GM12873 (cell line): ENCODE data around the gene MTFP1.

Source experiments
- CTCF ChIP-seq: IDR thresholded peaks from 2 replicates; pipeline ENCODE4 v1.5.1; 2012; ENCODE audit warnings: low read depth, mild to moderate bottlenecking, moderate library complexity, low read length, control low read depth; ENCODE audit not compliant: insufficient read depth; ENCODE audit errors: missing control alignments

MTFP1 gene, protein sequence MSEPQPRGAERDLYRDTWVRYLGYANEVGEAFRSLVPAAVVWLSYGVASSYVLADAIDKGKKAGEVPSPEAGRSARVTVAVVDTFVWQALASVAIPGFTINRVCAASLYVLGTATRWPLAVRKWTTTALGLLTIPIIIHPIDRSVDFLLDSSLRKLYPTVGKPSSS

DNA sequence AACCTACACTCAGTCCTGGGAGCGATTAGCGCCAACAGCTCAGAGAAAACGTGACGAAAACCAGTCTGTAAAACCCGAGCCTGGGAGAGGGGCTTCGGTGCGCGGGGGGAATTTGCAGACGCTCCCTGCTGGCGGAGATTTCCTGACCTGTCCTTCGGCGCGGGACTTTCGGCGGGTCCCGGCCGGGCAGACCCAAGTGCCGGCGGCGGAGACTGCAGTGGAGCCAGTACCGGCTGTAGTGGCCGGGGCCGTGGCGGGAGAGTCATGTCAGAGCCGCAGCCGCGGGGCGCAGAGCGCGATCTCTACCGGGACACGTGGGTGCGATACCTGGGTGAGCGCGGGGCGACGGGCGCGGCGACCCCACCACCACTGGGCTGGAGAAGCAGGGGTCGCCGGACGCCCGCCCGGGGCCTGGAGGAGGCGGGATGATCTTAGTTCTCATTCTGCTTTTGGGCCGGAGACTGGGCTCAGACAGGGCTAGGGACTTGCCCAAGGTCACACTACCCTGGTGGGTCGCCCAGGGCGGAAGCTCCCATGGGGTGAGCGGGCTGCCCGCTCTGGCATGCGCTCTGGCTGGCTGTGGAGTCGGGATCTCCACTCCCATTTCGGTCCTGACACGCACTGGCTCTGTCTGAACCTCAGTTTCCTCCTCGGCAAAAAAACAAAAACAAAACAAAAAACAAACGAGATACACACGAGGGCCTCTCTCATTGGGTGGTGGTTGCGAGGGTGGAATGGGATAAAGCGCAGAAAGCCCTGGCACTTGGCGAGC, at the start of gene MTFP1:
TSS of gene MTFP1 (plus strand) at position 153 of the 772 bp plus-strand sequence. CDS start at position 265, 112 bp downstream.
- no peak for TF ChIP-seq CTCF

GRCh38 chr22:30380011-30380410, 45.6 kb upstream of the MTFP1 start:
- no peak for TF ChIP-seq CTCF

GRCh38 chr22:30381264-30381663, 44.3 kb upstream of the MTFP1 start:
- no peak for TF ChIP-seq CTCF

DNA sequence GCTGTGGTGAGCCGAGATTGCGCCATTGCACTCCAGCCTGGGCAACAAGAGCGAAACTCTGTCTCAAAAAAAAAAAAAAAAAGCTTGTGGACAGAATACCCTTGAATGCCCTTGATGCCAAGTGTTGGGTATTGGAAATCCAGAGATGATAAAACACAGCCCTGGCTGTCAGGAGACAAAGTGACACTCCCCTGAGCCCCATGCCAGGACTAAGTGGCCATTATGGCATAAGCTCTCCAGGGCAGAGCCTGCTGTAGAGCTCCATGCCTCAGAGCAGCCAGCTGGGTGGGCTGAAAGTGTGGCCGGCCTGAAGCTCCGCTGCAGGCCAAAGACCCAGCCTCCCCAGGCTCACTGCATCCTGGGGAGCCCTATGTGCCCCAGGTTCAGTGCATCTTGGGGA, 43.2 kb upstream of the MTFP1 start:
- no peak for TF ChIP-seq CTCF

GRCh38 chr22:30383061-30383460, 42.5 kb upstream of the MTFP1 start:
- TF ChIP-seq CTCF, result no peak

DNA sequence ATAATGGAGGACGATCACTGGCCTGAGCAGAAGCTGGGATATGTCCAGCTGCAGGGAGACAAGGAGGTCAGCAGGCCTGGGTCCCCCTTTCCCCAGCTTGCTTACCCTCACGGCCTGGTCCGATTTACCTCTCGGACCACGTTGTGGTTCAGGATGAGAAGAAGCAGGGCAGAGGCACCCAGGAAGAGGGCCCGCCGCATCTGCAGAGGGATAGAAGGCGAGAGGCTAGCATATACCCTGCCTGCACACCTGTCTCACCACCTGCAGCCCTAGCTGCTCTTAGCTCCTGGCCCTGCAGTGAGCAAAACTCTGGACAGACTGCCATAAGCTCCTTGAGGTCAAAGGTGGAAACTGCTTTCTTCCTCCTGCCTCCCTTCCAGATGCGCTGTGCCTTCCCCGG, 39.6 kb upstream of the MTFP1 start:
- TF ChIP-seq CTCF, result no peak

DNA sequence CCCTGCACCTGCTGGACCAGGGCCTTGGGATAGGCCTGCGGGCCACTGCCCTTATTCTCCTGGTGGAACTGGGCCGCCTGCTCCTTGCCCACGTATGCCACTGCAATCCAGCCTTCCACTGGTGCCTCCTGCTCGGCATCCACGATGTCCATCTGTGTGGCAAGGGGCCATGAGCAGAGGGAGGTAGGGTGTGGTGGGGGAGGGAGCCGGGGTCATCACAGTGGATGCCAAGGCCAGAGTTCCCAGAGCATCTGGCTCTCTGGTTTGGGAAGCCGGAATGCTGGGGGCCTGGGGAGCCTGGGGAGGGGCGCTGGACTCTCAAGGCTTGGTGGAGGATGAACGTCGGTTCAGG, 39.0 kb upstream of the MTFP1 start:
- TF ChIP-seq CTCF, result no peak
